Ramos (cell line): ENCODE results near the gene RWDD3.

ENCODE experiments used
- in situ Hi-C: fragments of 300-500 bp; cut with MboI; formaldehyde crosslinking; loops from one replicate; pipeline ENCODE4 v1.14.3; 2022; ENCODE audit warnings: low sequenced_read_pairs; ENCODE audit not compliant: unreplicated experiment

Gene RWDD3, protein sequence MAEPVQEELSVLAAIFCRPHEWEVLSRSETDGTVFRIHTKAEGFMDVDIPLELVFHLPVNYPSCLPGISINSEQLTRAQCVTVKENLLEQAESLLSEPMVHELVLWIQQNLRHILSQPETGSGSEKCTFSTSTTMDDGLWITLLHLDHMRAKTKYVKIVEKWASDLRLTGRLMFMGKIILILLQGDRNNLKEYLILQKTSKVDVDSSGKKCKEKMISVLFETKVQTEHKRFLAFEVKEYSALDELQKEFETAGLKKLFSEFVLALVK

GRCh38 chr1:95233737-95234500, at the start of gene RWDD3:
Gene RWDD3 (plus strand): TSS chr1:95234210. CDS start chr1:95234231, 21 bp downstream.
- in situ Hi-C loops = no loop called here

DNA sequence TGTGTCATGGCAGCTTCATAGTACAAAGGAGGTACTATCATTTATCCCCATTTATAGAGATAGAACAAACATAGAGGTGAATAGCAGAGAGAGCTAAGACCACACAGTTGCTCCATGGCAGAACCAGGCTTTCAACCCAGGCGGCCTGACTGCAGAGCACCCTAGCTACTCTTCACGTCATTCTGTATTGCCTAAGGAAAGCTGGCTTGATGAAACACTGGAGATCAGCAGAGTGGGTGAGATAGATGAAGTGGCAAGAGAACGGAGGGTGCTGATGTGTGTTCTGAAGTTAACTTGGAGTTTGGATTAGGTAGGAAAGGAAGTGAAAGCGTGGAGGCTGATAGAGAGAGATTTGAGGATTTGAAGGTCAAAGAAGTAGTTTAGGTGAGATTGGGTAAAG, 47.9 kb upstream of the RWDD3 start:
- in situ Hi-C loops = no loop called here

- in situ Hi-C loops = no loop called here
Observed at GRCh38 chr1:95193591-95193990, 40.4 kb upstream of the RWDD3 start.

DNA sequence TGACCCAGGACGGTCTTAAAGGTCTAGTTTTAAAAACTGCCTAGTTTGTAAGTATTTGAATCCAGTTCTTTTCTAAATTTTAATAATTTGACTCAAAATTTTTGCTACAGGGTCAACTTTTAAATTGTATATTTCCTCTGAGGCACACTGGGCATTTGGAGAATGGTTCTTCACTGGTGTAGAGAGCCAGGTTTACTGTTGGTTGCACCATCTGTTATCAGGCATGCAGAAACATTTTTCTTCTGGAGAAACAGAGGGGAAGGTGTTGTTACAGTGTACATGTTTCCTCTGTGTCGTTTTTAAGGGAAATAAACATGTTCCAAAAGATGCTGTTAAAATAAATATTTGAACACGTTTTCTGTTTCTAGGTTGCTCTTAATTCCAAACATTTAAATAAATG, 39.0 kb upstream of the RWDD3 start:
- in situ Hi-C loops = no loop called here

GRCh38 chr1:95196017-95196416, 38.0 kb upstream of the RWDD3 start:
- in situ Hi-C loops = no loop called here

DNA sequence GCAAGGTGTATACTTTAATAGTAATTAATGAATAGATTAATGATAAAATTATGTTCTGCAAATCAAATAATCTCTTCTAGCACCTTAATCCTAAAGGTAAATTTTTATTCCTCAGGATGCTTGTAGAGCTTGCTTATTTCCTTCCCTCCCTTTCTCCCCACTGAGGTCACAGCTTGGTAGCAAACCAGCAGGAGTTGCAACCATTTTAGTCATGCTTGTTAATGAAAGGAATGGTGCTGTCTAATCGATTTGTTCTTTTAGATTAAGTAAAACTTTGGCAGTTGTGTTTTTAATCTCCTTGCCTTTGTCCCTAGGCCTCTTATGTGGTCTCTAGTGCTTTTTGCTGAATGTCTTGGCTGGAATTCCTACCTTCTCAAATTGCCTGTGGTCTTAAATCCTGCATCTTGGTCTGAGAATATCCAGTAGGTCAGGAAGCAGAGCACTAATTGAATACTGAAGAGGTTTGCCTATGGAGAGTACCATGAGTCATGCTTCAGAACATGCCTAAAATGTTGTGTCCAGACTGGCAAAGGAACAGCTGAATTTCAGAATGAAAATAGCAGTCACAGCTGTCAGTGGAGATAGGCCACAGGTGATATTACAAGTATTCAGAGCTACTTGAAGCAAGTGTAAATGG, 36.3 kb upstream of the RWDD3 start:
- in situ Hi-C loops = no loop called here

DNA sequence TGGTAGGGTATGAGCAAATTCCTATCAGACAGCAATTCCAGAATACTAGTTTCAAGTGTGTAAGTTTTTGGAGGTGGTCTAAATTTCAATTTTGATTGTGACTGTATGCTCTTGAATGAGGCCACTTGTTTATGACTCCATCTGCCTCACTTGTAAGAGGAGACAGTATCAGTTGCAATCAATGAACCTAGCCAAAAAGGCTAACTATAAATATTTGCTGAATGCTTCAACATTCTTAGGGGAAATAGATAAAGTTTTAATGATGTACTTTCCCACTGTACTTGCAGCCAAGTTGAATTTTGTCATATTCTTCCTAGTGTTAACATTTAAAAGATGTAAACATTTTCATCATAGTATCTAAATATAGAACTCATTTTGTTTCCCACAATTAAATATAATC, 32.1 kb upstream of the RWDD3 start:
- in situ Hi-C loops = no loop called here

GRCh38 chr1:95203908-95204437, 30.0 kb upstream of the RWDD3 start:
- in situ Hi-C loops = no loop called here

- in situ Hi-C loops = no loop called here
Observed at GRCh38 chr1:95206514-95206913, 27.5 kb upstream of the RWDD3 start.

- in situ Hi-C loops = no loop called here
Observed at GRCh38 chr1:95207223-95207935, 26.6 kb upstream of the RWDD3 start.

DNA sequence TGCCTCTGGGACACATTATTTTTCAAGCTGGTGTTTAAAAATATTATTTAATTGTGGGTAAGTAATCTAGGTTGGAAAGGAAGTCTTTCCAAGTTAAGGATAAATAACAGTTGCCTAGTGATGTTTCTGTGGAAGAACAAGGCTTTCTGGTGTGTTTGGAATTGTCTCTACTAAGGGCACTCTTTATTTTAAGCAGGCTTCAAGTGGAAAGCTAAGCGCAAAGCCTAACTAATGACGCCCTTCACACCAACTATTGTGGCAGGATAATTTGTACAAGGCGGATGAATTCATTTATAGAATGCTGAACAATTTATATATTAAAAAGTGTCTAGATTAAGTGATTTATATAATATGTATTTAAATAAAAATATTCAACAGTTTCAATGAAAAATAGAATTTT, 25.1 kb upstream of the RWDD3 start:
- in situ Hi-C loops = no loop called here

DNA sequence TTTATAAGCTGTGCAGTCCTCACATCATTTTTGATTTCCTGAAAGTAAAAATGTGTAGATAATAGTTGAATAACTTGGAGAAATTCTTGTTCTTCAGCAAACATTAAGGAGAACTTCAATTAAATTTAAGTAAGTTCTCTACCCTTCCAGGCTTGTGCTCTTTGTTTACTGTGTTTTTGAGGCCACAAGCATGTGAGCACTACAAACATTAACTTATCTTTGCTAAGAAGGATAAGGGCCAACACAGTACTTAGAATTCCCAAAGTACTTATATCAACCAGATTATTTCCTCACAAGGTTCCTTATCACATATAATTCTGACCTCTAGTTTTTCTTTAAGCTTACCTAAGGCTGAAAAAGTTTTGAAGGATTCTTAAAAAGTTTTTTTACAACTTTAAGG, 24.7 kb upstream of the RWDD3 start:
- in situ Hi-C loops = no loop called here

DNA sequence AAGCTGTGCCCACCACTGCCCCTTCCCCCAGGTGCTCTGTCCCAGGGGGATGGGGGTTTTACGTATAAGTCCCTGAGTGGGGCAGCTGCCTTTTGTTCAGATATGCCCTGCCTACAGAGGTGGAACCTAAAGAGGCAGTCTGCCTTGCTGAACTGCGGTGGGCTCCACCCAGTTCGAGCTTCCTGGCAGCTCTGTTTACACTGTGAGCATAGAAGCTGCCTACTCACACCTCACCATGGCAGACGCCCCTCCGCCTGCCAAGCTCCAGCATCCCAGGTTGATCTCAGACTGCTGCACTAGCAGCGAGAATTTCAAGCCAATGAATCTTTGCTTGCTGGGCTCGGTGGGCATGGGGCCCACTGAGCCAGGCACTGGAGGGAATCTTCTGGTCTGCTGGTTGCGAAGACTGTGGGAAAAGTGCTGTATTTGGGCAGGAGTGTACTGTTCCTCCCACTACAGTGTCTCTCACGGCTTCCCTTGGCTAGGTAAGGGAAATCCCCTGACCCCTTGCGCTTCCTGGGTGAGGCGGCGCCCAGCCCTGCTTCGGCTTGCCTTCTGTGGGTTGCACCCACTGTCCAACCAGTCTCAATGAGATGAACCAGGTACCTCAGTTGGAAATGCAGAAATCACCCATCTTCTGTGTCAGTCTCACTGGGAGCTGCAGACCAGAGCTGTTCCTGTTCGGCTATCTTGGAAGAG, 17.6 kb upstream of the RWDD3 start:
- in situ Hi-C loops = no loop called here

GRCh38 chr1:95217371-95217770, 16.6 kb upstream of the RWDD3 start:
- in situ Hi-C loops = no loop called here

GRCh38 chr1:95219407-95219806, 14.6 kb upstream of the RWDD3 start:
- in situ Hi-C loops = no loop called here

DNA sequence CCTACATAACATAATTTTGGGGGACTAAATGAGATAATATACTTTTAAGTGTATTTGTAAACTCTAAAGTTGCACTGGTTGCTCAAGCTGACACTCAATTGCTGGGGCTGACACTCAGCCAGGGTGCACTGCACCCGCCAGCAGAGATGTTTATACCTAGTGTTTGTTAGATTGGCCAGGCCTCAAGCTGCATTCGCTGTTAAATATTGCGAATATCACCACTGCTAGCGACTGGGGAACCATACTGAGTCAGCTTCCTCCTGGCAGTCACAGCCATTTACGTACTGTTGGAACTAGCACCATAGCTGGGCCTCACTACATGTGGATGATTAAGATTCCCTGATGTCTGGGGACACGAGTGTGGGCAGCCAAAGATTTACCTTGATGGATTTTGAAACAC, 12.7 kb upstream of the RWDD3 start:
- in situ Hi-C loops = no loop called here

DNA sequence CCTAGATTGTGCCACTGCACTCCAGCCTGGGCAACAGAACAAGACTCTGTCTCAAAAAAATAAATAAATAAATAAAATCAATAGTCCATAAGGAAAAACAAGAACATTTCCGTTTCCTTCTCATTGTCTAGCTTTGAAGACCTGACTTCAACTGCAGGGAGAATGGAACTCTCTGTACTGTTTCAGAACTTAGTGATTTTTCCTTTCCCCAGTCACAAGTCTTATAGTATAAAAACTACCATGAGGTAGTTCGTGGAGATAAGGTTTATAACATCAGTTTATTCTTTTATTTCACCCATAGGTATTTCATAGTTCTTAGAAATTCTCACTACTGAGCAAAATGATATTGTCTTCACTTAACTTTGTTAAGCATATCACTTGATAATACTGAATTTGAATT, 11.4 kb upstream of the RWDD3 start:
- in situ Hi-C loops = no loop called here

- in situ Hi-C loops = no loop called here
Observed at GRCh38 chr1:95223110-95223509, 10.9 kb upstream of the RWDD3 start.

DNA sequence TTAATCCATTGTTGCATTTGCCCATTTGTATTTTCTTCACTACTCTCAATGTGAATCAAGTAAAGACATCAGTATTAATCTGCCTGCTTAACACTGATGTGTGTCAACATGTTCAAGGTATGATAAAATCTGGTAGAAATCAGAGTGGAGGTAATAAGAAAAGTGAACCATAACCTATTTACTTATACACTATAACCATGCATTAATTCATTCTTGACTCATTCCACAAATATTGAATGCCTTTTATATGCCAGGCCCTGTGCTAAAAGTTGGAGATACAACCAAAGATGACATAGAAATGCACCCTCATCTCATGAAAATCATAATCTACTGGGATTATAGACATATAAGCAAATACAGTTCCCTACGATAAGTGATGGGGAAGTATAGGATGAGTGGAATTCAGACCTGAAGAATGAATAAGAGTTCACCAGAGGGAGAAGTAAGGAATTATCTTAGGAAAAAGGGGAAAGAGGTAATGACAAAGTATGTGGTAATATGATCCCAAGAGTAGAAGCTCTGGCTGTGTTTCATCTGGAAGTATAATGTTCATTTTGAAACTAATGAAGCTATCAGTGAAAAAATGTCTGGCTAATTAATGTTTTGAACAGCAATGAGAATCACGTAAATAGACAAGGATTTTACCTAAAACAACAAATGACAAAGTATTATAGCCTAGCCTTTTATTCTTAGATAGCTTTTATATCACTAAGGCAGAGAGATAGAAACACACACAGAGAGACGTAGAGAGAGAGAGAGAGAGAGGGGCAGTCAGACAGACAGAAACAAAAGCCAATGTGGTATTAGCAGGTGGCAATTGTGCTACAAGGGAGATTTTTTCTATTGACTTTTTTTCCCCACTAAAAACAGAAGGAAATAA, 7.0 kb upstream of the RWDD3 start:
- in situ Hi-C loops = no loop called here
